Measurements from ENCODE around the gene EYA2. TPM values are rescaled to one million over a fixed set of nuclear protein-coding genes. Genes with fewer than 3 reads are reported as not detected.

Gene EYA2
- total RNA-seq, 1 donor from 2014 or later = 1.8 TPM

GRCh38 chr20:47213966-47214365 lies 319.3 kb downstream of the EYA2 start:
- no peak overlapping the region for H3K9ac ChIP-seq

GRCh38 chr20:47215653-47216397 lies 321.2 kb downstream of the EYA2 start:
- Histone ChIP-seq H3K36me3 (peaks cover 4% of the 10 kb centered on the region), H3F3A (ENCODE audit: low read depth) (peaks cover 3% of the 10 kb centered on the region), H3K27me3 (no peaks in the 10 kb centered on the region), H2AFZ (replicated peaks) (no peak overlapping the region), H4K20me1 (ENCODE audit: low read depth) (peaks cover 33% of the 10 kb centered on the region), H3K4me3 (no peak overlapping the region), H3K4me1 (no peaks in the 10 kb centered on the region), H3K79me2 (ENCODE audit: low read depth) (peaks cover 42% of the 10 kb centered on the region), H3K4me2 (no peak overlapping the region), H3K27ac (no peak overlapping the region), H3K9me3 (ENCODE audit: low read depth) (no peaks in the 10 kb centered on the region), H3K9ac (no peak overlapping the region)
- no peak overlapping the region for H3K4me3 Mint-ChIP-seq
- peaks cover 2% of the 10 kb centered on the region for H3K27me3 Mint-ChIP-seq (ENCODE audit: insufficient read depth, low read depth)
- H3K9me3 Mint-ChIP-seq = no peaks in the 10 kb centered on the region
- no peak for DNase-seq (ENCODE audit: low spot score)
- H3K36me3 Mint-ChIP-seq = peaks cover 30% of the 10 kb centered on the region
- H3K4me1 Mint-ChIP-seq = peaks cover 7% of the 10 kb centered on the region
- H3K27ac Mint-ChIP-seq = no peak overlapping the region
- TF ChIP-seq CTCF (IDR thresholded peaks at IDR 0.05) = no peak

More at GRCh38 chr20:47213966-47214365, 319.3 kb downstream of the EYA2 start:
- Histone ChIP-seq H3K9me3 (ENCODE audit: low read depth) (no peaks in the 10 kb centered on the region), H3F3A (ENCODE audit: low read depth) (peaks cover 12% of the 10 kb centered on the region), H3K79me2 (ENCODE audit: low read depth) (peaks cover 32% of the 10 kb centered on the region), H4K20me1 (ENCODE audit: low read depth) (peaks cover 38% of the 10 kb centered on the region), H3K4me1 (no peaks in the 10 kb centered on the region), H3K4me2 (no peak overlapping the region), H3K36me3 (peaks cover 14% of the 10 kb centered on the region), H3K4me3 (no peak overlapping the region), H2AFZ (replicated peaks) (no peak overlapping the region), H3K27ac (no peak overlapping the region), H3K27me3 (no peaks in the 10 kb centered on the region)
- no peak for DNase-seq (ENCODE audit: low spot score)
- Mint-ChIP-seq H3K27me3 (ENCODE audit: insufficient read depth, low read depth) (no peaks in the 10 kb centered on the region), H3K4me3 (no peak overlapping the region), H3K36me3 (peaks cover 27% of the 10 kb centered on the region), H3K4me1 (peaks cover 4% of the 10 kb centered on the region), H3K27ac (no peak overlapping the region), H3K9me3 (no peaks in the 10 kb centered on the region)
- TF ChIP-seq EZH2phosphoT487 (IDR thresholded peaks at IDR 0.05) (no peak), EZH2 (IDR thresholded peaks at IDR 0.05) (no peak), CTCF (IDR thresholded peaks at IDR 0.05) (no peak)

GRCh38 chr20:47216819-47217410 lies 322.3 kb downstream of the EYA2 start:
- Histone ChIP-seq H3K79me2 (ENCODE audit: low read depth) (peaks cover 42% of the 10 kb centered on the region), H3F3A (ENCODE audit: low read depth) (peaks cover 3% of the 10 kb centered on the region), H3K36me3 (peaks cover 4% of the 10 kb centered on the region), H3K9ac (no peak overlapping the region), H3K4me3 (no peak overlapping the region), H3K27me3 (no peaks in the 10 kb centered on the region), H2AFZ (replicated peaks) (no peak overlapping the region), H3K4me1 (no peaks in the 10 kb centered on the region), H3K9me3 (ENCODE audit: low read depth) (no peaks in the 10 kb centered on the region), H3K4me2 (no peak overlapping the region), H3K27ac (no peak overlapping the region), H4K20me1 (ENCODE audit: low read depth) (peaks cover 39% of the 10 kb centered on the region)
- H3K27me3 Mint-ChIP-seq (ENCODE audit: insufficient read depth, low read depth) = peaks cover 2% of the 10 kb centered on the region
- H3K36me3 Mint-ChIP-seq = peaks cover 33% of the 10 kb centered on the region
- TF ChIP-seq CTCF (IDR thresholded peaks at IDR 0.05) (no peak), EZH2 (IDR thresholded peaks at IDR 0.05) (no peak), EZH2phosphoT487 (IDR thresholded peaks at IDR 0.05) (no peak)
- H3K4me3 Mint-ChIP-seq = no peak overlapping the region
- peaks cover 7% of the 10 kb centered on the region for H3K4me1 Mint-ChIP-seq
- no peaks in the 10 kb centered on the region for H3K9me3 Mint-ChIP-seq
- DNase-seq (ENCODE audit: low spot score) = no peak
- H3K27ac Mint-ChIP-seq = no peak overlapping the region
